PC-9 (cell line): ENCODE data around the gene MC2R.

ENCODE experiments used
- EZH2 ChIP-seq: fragments of 200-600 bp; sonication (generic); IDR thresholded peaks from 2 replicates; pipeline ENCODE4 v1.8.0; 2017; ENCODE audit warnings: antibody characterized with exemption, low read depth
- TF ChIP-seq, protein P1 (sequence below): fragments of 200-600 bp; sonication (generic); conservative IDR thresholded peaks from 2 replicates; pipeline ENCODE4 v1.6.1; 2017; ENCODE audit warnings: mixed run types, antibody characterized with exemption, mild to moderate bottlenecking, moderate library complexity

DNA sequence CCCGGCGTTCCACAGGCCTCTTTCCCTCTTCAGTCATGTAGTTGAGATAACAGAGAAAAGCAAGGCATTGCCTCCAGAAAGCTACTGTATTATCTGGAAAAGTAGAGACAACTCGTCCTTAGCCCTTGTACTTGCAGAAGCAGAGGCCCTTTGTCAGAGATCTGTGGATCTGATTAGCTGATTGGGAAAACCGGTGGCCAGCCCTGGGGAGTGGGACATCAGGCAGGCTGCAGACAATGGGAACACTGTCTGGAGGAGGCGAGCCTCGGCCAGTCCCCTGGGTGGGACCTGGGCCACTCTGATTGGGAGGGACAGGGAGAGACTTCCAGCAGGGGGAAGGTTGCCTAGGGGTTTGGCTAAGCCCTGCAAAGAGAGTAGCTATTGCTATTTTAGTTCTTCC, 1.2 kb upstream of the MC2R start:
- TF ChIP-seq, protein P1, sequence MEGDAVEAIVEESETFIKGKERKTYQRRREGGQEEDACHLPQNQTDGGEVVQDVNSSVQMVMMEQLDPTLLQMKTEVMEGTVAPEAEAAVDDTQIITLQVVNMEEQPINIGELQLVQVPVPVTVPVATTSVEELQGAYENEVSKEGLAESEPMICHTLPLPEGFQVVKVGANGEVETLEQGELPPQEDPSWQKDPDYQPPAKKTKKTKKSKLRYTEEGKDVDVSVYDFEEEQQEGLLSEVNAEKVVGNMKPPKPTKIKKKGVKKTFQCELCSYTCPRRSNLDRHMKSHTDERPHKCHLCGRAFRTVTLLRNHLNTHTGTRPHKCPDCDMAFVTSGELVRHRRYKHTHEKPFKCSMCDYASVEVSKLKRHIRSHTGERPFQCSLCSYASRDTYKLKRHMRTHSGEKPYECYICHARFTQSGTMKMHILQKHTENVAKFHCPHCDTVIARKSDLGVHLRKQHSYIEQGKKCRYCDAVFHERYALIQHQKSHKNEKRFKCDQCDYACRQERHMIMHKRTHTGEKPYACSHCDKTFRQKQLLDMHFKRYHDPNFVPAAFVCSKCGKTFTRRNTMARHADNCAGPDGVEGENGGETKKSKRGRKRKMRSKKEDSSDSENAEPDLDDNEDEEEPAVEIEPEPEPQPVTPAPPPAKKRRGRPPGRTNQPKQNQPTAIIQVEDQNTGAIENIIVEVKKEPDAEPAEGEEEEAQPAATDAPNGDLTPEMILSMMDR = no peak
- no peak for TF ChIP-seq EZH2
